PC-3 (cell line): ENCODE results near the gene DPYSL3.

Experiments used
- EZH2phosphoT487 ChIP-seq: fragments of 300-600 bp; sonication (generic); IDR thresholded peaks from 2 replicates; pipeline ENCODE4 v1.6.1; 2018; ENCODE audit warnings: mild to moderate bottlenecking, antibody characterized with exemption, low read length, borderline replicate concordance
- TF ChIP-seq, protein P1 (sequence below): fragments of 300-600 bp; sonication (generic); conservative IDR thresholded peaks from 2 replicates; pipeline ENCODE4 v1.5.1; 2017; ENCODE audit warnings: antibody characterized with exemption, low read depth, mild to moderate bottlenecking, low read length

DNA sequence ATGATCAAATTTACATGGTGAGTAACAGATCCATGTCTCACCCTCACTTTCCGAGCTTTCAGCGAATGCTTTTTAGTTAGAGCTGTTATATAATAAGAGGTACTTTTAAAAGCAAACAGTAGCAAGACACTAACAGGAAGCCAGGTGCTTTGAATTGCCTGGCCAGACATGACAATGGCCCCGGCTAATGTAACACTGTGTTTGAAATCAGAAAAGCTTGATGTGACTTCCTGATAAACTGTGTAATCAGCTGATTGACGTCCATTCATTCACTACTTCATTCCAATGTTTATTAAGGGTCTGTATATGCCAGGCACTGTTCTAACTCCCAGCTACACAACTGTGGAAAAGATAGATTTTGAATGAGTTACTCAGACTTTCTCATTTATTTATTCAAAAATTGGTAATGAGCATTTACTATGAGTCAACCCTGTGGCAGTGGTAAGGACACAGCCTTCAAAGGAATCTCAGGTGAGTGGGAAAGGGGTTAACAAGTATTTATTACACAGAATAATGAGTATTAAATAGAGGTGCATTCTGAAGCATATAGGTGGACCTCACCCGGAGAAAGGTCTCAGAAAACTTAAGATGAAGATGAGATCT, 26.6 kb downstream of the DPYSL3 start:
- TF ChIP-seq, protein P1, sequence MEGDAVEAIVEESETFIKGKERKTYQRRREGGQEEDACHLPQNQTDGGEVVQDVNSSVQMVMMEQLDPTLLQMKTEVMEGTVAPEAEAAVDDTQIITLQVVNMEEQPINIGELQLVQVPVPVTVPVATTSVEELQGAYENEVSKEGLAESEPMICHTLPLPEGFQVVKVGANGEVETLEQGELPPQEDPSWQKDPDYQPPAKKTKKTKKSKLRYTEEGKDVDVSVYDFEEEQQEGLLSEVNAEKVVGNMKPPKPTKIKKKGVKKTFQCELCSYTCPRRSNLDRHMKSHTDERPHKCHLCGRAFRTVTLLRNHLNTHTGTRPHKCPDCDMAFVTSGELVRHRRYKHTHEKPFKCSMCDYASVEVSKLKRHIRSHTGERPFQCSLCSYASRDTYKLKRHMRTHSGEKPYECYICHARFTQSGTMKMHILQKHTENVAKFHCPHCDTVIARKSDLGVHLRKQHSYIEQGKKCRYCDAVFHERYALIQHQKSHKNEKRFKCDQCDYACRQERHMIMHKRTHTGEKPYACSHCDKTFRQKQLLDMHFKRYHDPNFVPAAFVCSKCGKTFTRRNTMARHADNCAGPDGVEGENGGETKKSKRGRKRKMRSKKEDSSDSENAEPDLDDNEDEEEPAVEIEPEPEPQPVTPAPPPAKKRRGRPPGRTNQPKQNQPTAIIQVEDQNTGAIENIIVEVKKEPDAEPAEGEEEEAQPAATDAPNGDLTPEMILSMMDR: no peak
- no peak for TF ChIP-seq EZH2phosphoT487
